ENCODE results near the gene CUEDC1. TPM values are rescaled to one million over a fixed set of nuclear protein-coding genes. Genes with fewer than 3 reads are reported as not detected.

Gene CUEDC1
- total RNA-seq, 4 donors from 2014 or later = 35.7 to 60.3 (median 45.6) TPM

DNA sequence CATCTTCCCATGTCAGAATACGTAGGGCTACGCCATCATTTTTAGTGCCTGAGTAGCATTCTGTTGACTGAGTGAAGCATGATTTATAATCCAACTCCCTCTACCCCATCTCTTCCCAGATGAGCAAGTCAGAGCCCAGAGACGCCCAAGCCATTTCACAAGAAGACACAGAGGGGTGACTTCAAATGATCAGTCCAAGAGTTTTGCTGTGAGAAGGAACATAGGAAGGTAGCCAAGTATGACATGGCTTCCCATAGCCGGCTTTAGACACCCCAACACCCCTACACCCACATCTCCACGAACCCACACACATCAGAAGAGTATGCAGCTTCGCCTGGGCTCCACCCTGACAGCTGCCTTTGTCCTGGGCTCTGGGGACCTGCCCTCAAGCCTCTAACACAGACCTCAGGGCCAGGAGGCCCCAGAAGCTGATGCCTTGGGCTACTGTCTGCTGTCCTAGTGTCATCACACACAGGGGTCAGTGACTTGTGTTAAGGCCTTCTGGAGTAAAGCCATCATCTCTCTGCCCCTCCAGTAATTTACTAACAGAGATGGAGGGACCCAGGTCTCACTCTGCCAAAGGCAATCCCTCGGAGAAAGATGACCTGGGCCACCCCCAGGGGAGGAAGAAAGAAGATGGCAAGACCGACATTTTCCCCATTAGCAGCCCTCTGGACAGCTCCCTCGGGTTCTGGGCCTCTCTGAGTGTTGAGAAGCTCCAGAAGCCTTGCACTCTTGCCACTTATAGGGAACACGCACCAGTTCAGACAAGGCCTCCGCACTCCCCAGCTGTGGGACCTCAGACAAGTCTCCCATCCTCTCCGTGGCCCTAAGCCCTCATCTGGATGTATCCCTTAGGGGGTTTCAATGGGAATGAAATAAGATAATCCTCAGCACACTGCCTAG lies 66.6 kb downstream of the CUEDC1 start:
- Histone ChIP-seq H3K27me3 (no peaks in the 10 kb centered on the region), H3K9me3 (no peaks in the 10 kb centered on the region), H3K4me3 (no peak overlapping the region), H3K4me1 (peaks cover 12 to 66% (median 52%) of the 10 kb centered on the region in 3 donors), H3K27ac (peak overlapping the region; percentile 91 to 100 (median 96)), H3K36me3 (peaks cover 0 to 21% of the 10 kb centered on the region in 2 donors)
- TF ChIP-seq POLR2A (IDR thresholded peaks at IDR 0.05) (no peak), EP300 (IDR thresholded peaks at IDR 0.05) (no peak), POLR2AphosphoS5 (IDR thresholded peaks at IDR 0.05) (no peak)
- TF ChIP-seq, protein P1, sequence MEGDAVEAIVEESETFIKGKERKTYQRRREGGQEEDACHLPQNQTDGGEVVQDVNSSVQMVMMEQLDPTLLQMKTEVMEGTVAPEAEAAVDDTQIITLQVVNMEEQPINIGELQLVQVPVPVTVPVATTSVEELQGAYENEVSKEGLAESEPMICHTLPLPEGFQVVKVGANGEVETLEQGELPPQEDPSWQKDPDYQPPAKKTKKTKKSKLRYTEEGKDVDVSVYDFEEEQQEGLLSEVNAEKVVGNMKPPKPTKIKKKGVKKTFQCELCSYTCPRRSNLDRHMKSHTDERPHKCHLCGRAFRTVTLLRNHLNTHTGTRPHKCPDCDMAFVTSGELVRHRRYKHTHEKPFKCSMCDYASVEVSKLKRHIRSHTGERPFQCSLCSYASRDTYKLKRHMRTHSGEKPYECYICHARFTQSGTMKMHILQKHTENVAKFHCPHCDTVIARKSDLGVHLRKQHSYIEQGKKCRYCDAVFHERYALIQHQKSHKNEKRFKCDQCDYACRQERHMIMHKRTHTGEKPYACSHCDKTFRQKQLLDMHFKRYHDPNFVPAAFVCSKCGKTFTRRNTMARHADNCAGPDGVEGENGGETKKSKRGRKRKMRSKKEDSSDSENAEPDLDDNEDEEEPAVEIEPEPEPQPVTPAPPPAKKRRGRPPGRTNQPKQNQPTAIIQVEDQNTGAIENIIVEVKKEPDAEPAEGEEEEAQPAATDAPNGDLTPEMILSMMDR (IDR thresholded peaks at IDR 0.05) = no peak
- ATAC-seq = no peak
- 78 to 85% methylated on average over 4 to 6 of the region's 12 CpGs for WGBS, 2 donors (ENCODE audit: low coverage in 1 of 2)

DNA sequence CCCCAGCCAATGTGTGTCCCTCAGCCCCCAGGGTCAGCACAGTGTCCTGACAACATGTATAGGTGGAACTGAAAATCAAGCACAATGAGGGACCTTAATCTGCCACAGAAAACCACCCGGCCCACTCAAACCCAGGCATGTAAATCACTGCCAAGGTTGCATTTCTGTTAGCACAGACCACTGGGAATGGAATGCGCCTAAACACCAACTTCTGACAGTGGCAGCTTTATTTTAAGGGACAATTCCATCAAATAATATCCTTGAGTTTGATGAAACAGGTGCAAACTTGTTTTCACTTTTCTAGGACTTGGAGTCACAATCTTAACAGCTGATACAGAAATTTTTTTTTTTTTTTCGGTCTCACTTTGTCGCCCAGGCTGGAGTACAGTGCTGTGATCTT lies 68.1 kb downstream of the CUEDC1 start:
- H3K4me1 ChIP-seq = peaks cover 9 to 59% (median 41%) of the 10 kb centered on the region in 3 donors
- TF ChIP-seq POLR2A (IDR thresholded peaks at IDR 0.05) (no peak), EP300 (IDR thresholded peaks at IDR 0.05) (no peak)
- TF ChIP-seq, protein P1 (IDR thresholded peaks at IDR 0.05) = no peak
- H3K27ac ChIP-seq = peak overlapping the region in 3 of 4 donors; percentile 13 to 91 (median 49)
- ATAC-seq = no peak
- peaks cover 0 to 33% of the 10 kb centered on the region in 2 donors for H3K36me3 ChIP-seq
- no peaks in the 10 kb centered on the region for H3K9me3 ChIP-seq
- H3K4me3 ChIP-seq = no peak overlapping the region
- 70 to 100% methylated on average over 1 to 2 of the region's 4 CpGs for WGBS, 2 donors (ENCODE audit: low coverage in 1 of 2)
- H3K27me3 ChIP-seq = no peaks in the 10 kb centered on the region

DNA sequence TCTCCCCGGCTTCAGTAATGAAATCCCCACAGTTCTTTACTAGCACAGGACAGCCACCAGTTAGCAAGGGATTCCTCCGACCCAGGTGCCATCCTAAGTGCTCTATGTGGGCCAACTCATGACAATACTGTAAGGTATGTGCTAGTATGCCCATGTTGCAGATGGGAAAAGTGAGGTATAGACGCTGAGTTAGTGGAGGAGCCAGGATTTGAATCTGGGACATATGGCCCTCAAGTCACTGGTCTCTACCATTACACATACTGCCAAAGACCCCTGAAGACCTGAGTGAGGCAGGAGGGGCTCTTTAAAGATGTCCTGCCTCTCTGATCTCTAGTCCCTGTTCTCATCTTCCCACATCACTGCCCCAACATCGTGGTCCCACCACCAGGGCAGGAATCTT lies 69.2 kb downstream of the CUEDC1 start:
- Histone ChIP-seq H3K4me3 (no peak overlapping the region), H3K27me3 (no peaks in the 10 kb centered on the region), H3K4me1 (peaks cover 12 to 59% (median 41%) of the 10 kb centered on the region in 3 donors), H3K9me3 (no peaks in the 10 kb centered on the region), H3K36me3 (peaks cover 0 to 33% of the 10 kb centered on the region in 2 donors), H3K27ac (peak overlapping the region in 3 of 4 donors; percentile 43 to 99 (median 63))
- no peak for ATAC-seq
- TF ChIP-seq EP300 (IDR thresholded peaks at IDR 0.05) = no peak
- TF ChIP-seq, protein P1 (IDR thresholded peaks at IDR 0.05) = no peak
- TF ChIP-seq POLR2A (IDR thresholded peaks at IDR 0.05) = no peak
- no peak for TF ChIP-seq POLR2AphosphoS5 (IDR thresholded peaks at IDR 0.05)
- 84 to 100% methylated on average over 1 to 3 of the region's 4 CpGs for WGBS, 2 donors (ENCODE audit: low coverage in 1 of 2)

DNA sequence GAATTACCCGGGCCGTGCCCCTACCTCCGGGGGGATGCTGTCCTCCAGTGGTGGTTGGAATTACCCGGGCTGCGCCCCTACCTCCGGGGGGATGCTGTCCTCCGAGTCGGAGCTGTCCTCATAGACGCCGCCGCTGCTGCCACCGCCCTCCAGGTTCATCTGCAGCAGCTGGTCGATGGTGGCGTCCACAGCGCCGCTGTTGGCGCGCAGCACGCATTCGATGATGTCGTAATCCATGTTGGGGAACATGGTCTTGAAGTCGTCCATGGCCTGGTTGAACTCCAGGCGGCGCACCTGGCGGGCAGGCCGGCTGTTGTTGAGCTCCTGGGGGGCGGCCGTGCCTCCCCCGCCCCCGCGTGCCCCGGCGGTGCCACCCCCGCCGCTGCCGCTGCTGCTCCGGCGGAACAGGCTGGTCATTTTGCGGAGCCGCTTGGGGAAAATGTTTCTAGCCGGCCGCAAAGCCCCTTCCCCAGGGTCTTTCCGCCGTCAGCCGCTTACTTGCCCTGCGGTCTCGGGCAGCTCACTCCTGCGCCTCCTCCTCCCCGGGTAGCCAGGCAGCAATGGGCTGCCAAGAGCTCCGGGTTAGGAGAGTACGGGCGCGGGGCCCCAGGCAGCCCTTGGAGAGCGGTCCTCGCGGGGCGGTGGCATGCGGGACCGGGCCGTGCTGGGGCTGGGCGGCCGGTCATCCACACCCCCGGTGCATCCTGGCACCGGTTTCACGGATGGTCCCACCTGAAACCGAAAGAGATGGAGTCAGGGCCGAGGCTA lies 69.9 kb downstream of the CUEDC1 start:
- WGBS, 2 donors (ENCODE audit: low coverage in 1 of 2) = 80 to 100% methylated on average over 1 to 2 of the region's 67 CpGs
- peaks cover 8 to 59% (median 41%) of the 10 kb centered on the region in 3 donors for H3K4me1 ChIP-seq

More for the DNA sequence above, 69.9 kb downstream of the CUEDC1 start:
- Histone ChIP-seq H3K4me3 (no peak overlapping the region), H3K36me3 (peaks cover 0 to 33% of the 10 kb centered on the region in 2 donors), H3K9me3 (no peaks in the 10 kb centered on the region), H3K27ac (peak overlapping the region in 3 of 4 donors; percentile 43 to 99 (median 63)), H3K27me3 (no peaks in the 10 kb centered on the region)
- ATAC-seq = no peak
- no peak for TF ChIP-seq POLR2A (IDR thresholded peaks at IDR 0.05)
- no peak for TF ChIP-seq EP300 (IDR thresholded peaks at IDR 0.05)
- TF ChIP-seq POLR2AphosphoS5 (IDR thresholded peaks at IDR 0.05) = no peak
- TF ChIP-seq, protein P1 (IDR thresholded peaks at IDR 0.05) = no peak
